Activated CD4-positive, alpha-beta T cell treated with anti-CD3 and anti-CD28 coated beads, Interleukin-2, amount 50 U/mL, for 16 hours (primary cell): ENCODE results near the gene GPBP1.
A peak's percentile ranks its signal among the peaks of the same experiment; 100 is the strongest.
"Not testable (repeated sequence)": the region's sequence is repeated elsewhere in the genome, so short reads cannot be mapped to it uniquely, and the experiment has no call there.

Experiments
- DNase-seq: peaks from one replicate; pipeline ENCODE4 v3.0.0-alpha.2; 2020

The GPBP1 gene

DNA sequence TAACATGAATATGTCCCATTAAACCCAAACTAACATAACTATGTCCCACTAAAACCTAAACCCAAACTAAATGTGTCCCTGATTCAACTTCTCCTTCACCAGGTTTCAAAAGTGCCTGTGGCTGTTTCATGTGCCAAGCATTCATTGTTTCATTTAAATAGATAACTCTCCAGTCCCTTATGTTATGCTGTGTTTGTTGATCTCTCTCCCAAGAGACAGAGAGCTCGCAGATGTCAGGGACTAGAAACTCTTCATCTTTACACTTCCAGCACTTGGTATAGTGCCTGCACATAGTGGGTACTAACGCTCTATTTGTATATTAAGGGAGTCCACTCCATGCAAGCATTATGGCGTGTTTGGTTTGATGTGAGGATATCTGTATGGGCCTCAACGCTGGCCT is 118.0 kb downstream of the GPBP1 start:
- no peak for DNase-seq

DNA sequence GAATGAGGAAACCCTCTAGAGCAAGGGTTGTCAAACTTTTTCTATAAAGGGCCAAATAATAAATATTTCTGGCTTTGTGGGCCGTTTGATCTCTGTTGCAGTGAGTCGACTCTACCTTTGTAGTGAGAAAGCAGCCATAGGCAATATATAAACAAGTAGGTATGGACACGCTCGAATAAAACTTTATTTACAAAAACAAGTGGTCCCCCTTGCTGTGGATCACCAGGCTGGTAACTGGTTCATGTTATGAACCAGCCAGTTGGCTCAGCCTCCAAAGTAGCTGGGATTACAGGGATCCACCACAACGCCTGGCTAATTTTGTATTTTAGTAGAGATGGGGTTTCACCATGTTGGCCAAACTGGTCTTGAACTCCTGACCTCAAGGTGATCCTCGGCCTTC is 118.5 kb downstream of the GPBP1 start:
- no peak for DNase-seq

GRCh38 chr5:57298295-57298984 is 124.6 kb downstream of the GPBP1 start:
- DNase-seq, result peak; percentile 84

DNA sequence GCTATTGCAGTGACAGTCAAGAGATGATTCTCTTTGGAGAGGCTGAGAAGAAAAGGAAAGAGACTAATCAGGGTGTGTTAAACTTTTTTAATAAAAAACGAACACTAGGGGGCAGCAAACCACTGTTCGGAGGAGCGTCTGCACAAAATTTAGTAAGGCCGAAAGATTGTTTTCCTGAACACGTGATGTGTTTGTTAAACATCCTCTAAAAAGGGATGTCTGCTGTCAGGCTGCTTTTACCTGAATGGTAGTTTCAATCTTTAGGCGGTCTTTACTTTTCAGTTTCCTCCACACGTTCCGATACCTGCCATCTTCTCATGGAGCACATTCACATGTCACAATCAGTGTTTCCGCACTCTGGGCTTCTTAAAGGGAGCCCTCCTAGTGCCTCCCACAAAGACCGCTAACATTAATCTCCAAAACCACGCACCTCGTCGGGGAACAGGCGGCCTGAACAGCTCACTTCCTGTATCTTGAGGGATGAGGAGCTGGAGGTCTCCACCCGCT is 125.2 kb downstream of the GPBP1 start:
- DNase-seq, result peak; percentile 80

DNA sequence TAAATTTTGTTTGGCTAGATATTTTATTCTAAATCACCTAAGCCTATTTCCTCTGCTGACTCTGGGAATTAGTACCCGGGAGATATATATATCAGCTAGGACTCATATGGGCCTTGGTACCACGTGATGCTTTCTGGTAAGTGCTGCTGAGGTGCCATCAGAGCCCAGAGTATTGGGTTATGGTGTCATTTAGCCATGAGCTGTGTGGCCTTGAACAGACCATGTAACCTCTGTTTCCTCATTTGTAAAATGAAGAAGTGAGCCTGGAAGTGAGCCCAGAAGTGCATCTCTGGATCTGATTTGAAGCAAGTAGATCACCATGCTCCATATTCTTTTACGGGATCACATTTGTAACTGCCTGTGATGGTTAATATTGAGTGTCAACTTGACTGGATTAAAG is 126.1 kb downstream of the GPBP1 start:
- no peak for DNase-seq

DNA sequence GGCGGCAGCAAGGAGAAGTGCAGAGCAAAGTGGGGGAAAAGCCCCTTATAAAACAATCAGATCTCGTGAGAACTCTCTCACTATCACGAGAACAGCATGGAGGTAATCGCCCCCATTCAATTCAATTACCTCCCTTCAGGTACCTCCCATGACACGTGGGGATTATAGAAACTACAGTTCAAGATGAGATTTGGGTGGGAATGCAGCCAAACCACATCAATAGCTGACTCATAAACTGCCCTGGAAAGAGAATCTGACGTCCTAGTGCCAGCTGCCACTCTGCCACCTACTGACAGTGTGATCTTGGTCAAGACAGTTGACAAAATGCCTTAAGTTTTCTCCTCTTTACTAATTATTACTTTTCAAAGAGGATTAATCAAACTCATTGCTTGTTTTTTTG is 128.3 kb downstream of the GPBP1 start:
- DNase-seq, result peak; percentile 33

DNA sequence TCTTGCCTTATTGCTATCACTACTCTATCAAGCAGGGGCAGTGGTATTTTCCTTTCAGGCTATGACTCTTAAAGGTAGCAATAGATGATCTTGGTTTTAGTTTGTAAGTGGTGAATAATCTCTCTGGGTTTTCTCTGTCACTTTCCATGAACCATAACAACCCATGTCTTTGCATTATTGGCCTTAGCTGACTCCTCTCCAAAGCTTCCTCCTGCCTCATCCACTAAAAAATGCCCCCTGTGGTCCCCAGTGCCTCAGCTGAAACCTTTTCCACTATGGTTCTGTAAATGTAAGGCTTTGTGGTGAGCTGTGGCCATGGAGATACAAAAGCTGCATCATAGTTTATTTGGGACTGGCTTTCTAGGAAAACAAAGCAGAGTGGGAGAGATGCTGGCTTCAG is 128.8 kb downstream of the GPBP1 start:
- no peak for DNase-seq

- no peak for DNase-seq
Measured at GRCh38 chr5:57303985-57304384, 130.1 kb downstream of the GPBP1 start.

DNA sequence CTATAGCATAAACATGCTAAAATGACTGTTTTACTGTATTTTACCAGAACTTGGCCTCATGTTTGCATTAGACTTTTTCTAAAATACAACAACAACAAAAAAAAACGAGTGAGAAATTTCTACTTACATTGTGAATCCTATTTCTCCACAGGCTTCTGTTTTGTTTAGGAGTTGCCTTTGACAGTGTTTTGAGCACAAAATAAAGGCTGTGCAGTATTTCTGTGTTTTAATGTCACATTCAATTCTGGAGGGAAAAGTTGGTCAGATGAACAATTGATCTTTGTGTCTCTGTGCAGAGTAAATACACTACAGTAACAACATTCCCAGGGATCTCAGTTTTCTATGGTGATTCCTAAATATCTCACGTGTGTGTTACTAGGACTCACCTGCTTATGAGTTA is 131.1 kb downstream of the GPBP1 start:
- DNase-seq, result no peak

DNA sequence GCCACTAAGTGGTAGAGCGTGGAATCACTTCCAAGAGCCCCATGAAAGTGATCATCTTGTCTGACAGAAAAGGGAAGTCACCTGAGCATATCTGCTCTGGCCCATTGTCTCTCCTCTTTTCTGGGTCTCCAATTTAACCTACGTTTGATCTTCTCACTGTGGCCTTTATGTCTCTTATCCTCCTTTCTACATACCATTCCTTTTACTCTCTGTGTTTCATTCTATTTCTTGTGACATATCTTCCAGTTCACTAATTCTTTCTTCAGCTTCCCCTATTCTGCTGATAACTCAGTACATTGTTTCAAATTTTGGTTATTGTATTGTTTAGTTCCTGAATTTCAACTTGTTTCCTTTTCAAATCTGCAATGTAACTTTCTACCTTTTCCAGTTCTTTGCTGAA is 132.5 kb downstream of the GPBP1 start:
- DNase-seq, result no peak

DNA sequence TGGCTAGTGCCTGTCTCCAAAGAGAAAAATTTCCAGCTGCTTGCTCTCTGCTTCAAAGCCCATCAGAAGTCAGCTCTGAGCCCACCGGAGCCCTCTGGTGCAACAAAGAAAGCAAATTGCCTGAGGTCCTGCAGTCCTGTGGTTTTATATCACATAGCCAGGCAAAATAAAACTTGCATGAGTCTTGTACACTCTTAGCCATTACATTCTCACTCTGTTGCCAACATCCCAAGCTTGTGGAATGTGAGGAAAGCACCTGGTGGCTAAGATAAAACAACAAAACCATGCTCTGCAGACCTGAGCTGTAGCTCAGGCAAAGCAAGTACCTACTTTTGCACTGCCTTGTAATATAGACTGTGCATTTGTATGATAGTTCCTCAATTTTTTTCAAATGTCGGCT is 133.7 kb downstream of the GPBP1 start:
- DNase-seq, result no peak

DNA sequence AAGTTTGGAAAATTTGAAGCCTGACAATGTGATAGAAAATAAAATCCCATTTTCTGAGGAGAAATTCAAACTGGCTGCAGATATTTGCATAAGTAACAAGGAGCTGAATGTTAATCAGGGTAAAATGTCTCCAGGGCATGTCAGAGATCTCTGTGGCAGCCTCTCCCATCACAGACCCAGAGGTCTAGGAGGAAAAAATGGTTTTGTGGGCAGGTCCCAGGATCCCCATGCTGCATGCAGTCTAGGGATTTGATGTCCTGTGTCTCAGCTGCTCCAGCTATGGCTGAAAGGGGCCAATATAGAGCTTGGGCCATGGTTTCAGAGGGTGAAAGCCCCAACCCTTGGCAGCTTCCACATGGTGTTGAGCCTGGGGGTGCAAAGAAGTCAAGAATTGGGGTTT is 135.2 kb downstream of the GPBP1 start:
- DNase-seq, result not testable (repeated sequence)

DNA sequence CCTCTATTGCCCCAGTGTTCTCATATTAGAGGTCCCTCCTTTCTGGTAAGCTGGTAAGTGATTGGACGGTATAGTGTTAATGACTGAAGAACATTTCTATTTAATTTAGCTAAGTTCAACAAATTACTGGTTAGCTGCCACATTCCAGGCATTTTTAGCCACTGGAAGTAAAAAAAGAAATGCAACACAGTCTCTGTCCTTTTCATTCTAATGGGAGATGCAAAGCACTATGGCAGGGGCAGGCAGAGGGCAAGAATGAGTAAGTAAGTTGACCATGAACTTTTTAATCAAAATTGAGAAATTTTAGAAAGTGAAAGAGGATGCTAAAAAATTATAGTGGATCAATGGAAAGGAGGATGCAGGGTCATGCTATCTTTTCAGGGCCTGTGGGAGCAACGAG is 137.4 kb downstream of the GPBP1 start:
- no peak for DNase-seq

DNA sequence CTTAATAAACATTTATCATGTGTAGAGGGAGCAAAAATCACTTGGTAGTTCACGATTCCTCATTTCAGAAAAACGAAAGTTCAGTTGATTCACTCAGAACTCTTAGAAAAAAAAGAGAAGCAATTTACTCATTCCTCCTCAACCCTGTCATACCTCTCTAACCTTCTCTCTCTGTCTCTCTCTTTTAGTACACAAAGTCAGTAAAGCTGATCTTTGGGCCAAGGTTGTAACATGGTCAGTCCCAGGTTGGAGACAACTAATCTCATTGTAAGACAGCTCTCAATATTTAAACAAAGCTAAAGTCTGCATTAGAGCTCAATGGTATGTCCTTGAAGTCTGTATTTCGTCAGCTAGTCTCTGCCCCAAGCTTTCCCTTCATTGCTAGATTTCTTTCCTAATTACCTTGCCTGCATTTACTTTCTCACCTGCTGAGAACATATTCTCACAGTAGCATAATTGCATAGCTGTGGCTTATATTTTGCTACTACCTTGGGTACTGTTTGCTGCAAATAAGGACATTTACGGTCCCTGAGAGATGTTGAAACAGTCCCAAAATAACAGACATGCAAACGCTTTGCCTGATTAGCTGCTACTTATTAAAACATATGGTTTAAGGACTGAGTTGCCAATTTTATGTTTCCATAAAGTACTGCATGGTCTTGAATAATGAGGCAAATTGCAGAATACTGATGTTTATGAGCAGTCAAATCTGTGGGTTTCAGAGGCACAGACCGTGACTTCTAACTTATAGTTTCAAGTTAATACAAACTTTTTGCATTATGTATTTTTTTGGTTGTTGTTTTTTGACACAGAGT is 138.3 kb downstream of the GPBP1 start:
- no peak for DNase-seq

DNA sequence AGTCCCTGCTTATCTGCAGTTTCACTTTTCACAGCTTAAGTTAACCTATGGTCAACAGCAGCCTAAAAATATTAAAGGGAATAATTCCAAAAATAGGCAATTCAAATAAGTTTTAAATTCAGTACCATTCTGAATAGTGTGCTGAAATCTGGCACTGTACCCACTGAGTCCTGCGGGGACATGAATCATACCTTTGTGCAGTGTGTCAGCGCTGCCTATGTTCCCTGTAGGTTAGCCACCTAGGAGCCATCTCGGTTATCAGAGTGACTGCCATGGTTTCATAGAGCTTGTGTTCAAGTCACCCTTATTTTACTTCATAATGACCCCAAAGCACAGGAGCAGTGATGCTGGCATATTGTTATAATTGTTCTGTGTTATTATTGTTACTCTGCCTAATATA is 139.9 kb downstream of the GPBP1 start:
- DNase-seq, result no peak
